ENCODE data around the gene MYO1F.

Gene MYO1F

GRCh38 chr19:8491574-8491973 is 85.7 kb downstream of the MYO1F start:
- no peak for DNase-seq (ENCODE audit: low read depth in 2 of 2)

GRCh38 chr19:8490873-8491272 is 86.4 kb downstream of the MYO1F start:
- DNase-seq (ENCODE audit: low read depth in 2 of 2), result no peak

GRCh38 chr19:8490395-8490760 is 86.9 kb downstream of the MYO1F start:
- DNase-seq (ENCODE audit: low read depth in 2 of 2), result no peak

- DNase-seq (ENCODE audit: low read depth in 2 of 2), result no peak
Observed at GRCh38 chr19:8489561-8490394, 87.5 kb downstream of the MYO1F start.

- no peak for DNase-seq (ENCODE audit: low read depth in 2 of 2)
Observed at GRCh38 chr19:8488365-8488764, 88.9 kb downstream of the MYO1F start.

GRCh38 chr19:8487137-8487851 is 89.9 kb downstream of the MYO1F start:
- peak; percentile 15 to 18 for DNase-seq (ENCODE audit: low read depth in 2 of 2)

GRCh38 chr19:8486661-8487136 is 90.5 kb downstream of the MYO1F start:
- no peak for DNase-seq (ENCODE audit: low read depth in 2 of 2)

GRCh38 chr19:8485561-8486371 is 91.5 kb downstream of the MYO1F start:
- DNase-seq (ENCODE audit: low read depth in 2 of 2), result no peak

- no peak for DNase-seq (ENCODE audit: low read depth in 2 of 2)
Observed at GRCh38 chr19:8484331-8484894, 92.8 kb downstream of the MYO1F start.

GRCh38 chr19:8483165-8483564 is 94.1 kb downstream of the MYO1F start:
- DNase-seq (ENCODE audit: low read depth in 2 of 2), result no peak

- no peak for DNase-seq (ENCODE audit: low read depth in 2 of 2)
Observed at GRCh38 chr19:8482696-8483095, 94.5 kb downstream of the MYO1F start.

- no peak for DNase-seq (ENCODE audit: low read depth in 2 of 2)
Observed at GRCh38 chr19:8481616-8482015, 95.6 kb downstream of the MYO1F start.

GRCh38 chr19:8481201-8481600 is 96.0 kb downstream of the MYO1F start:
- DNase-seq (ENCODE audit: low read depth in 2 of 2), result no peak

- DNase-seq (ENCODE audit: low read depth in 2 of 2), result no peak
Observed at GRCh38 chr19:8478598-8478997, 98.6 kb downstream of the MYO1F start.

GRCh38 chr19:8477889-8478288 is 99.4 kb downstream of the MYO1F start:
- DNase-seq (ENCODE audit: low read depth in 2 of 2), result no peak

GRCh38 chr19:8476524-8476923 is 100.7 kb downstream of the MYO1F start:
- DNase-seq (ENCODE audit: low read depth in 2 of 2), result no peak

GRCh38 chr19:8475005-8475404 is 102.2 kb downstream of the MYO1F start:
- no peak for DNase-seq (ENCODE audit: low read depth in 2 of 2)

GRCh38 chr19:8473648-8474476 is 103.4 kb downstream of the MYO1F start:
- no peak for DNase-seq (ENCODE audit: low read depth in 2 of 2)

Measured in stimulated activated CD8-positive, alpha-beta memory T cell treated with anti-CD3 and anti-CD28 coated beads, Interleukin-15, amount 100 ng/mL, for 4 hours (primary cell).